Measurements from ENCODE around the gene R3HDM2. TPM values are rescaled to one million over a fixed set of nuclear protein-coding genes. Genes with fewer than 3 reads are reported as not detected.
"Not testable (repeated sequence)": the region's sequence is repeated elsewhere in the genome, so short reads cannot be mapped to it uniquely, and the experiment has no call there.

R3HDM2 gene
- total RNA-seq, 1 experiment from 2014 or later: 64.8 TPM

- no peaks in the 10 kb centered on the region for H3K9me3 Mint-ChIP-seq (ENCODE audit: unreplicated experiment)
- no peak overlapping the region for H3K4me3 Mint-ChIP-seq (ENCODE audit: unreplicated experiment)
- CTCF ChIA-PET: interaction anchor here (0.7 to 4.4 kb wide), 5 partner anchors 9 to 122 kb away, joined by 3 to 19 read pairs (median 4); partner anchors contain the start of genes GLI1 and INHBE
- DNase-seq (ENCODE audit: unreplicated experiment): no peak
- POLR2A ChIA-PET: interaction anchor here (1.3 to 2.1 kb wide), 2 partner anchors 9 to 10 kb away, joined by 3 to 9 read pairs; no protein-coding TSS in a partner anchor
- no peak overlapping the region for H3K27ac Mint-ChIP-seq (ENCODE audit: low read depth, unreplicated experiment)
- no peak for TF ChIP-seq CTCF (IDR thresholded peaks at IDR 0.05; ENCODE audit: unreplicated experiment)
- BruUV-seq (replicated peaks): no TSS peak
- peaks cover 6% of the 10 kb centered on the region for H3K4me1 Mint-ChIP-seq (ENCODE audit: insufficient read depth, unreplicated experiment)
- no peaks in the 10 kb centered on the region for H3K27me3 Mint-ChIP-seq (ENCODE audit: insufficient read depth, unreplicated experiment)
- intact Hi-C loops (cut with micrococcal nuclease): no loop called here
- peaks cover 30% of the 10 kb centered on the region for H3K36me3 Mint-ChIP-seq (ENCODE audit: insufficient read depth, unreplicated experiment)
Measured at GRCh38 chr12:57341275-57341990, 89.4 kb downstream of the R3HDM2 start.

- intact Hi-C loops (cut with micrococcal nuclease): no loop called here
- Mint-ChIP-seq H3K27ac (ENCODE audit: low read depth, unreplicated experiment) (no peak overlapping the region), H3K4me3 (ENCODE audit: unreplicated experiment) (no peak overlapping the region), H3K4me1 (ENCODE audit: insufficient read depth, unreplicated experiment) (peaks cover 6% of the 10 kb centered on the region), H3K9me3 (ENCODE audit: unreplicated experiment) (no peaks in the 10 kb centered on the region), H3K27me3 (ENCODE audit: insufficient read depth, unreplicated experiment) (no peaks in the 10 kb centered on the region), H3K36me3 (ENCODE audit: insufficient read depth, unreplicated experiment) (peaks cover 30% of the 10 kb centered on the region)
- BruUV-seq (replicated peaks): no TSS peak
- ChIA-PET CTCF (interaction anchor here (1.0 to 4.4 kb wide), 4 partner anchors 12 to 115 kb away, joined by 3 to 19 read pairs (median 4); partner anchors contain the start of gene INHBE), POLR2A (interaction anchor here (0.7 to 2.1 kb wide), 2 partner anchors 8 to 11 kb away, joined by 3 to 9 read pairs; no protein-coding TSS in a partner anchor)
- DNase-seq (ENCODE audit: unreplicated experiment): no peak
- no peak for TF ChIP-seq CTCF (IDR thresholded peaks at IDR 0.05; ENCODE audit: unreplicated experiment)
Measured at GRCh38 chr12:57340104-57340503, 90.7 kb downstream of the R3HDM2 start.

DNA sequence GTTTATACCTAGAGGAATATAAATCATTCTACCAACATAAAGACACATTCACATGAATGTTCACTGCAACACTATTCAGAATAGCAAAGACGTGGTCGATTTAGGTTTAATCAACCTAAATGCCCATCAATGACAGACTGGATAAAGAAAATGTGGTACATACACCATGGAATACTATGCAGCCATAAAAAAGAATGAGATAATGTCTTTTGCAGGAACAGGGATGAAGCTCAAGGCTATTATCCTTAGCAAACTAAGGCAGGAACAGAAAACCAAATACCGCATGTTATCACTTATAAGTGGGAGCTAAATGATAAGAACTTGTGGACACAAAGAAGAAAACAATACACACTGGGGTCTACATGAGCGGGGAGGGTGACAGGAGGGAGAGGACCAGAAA is 94.5 kb downstream of the R3HDM2 start:
- intact Hi-C loops (cut with micrococcal nuclease); BruUV-seq (replicated peaks); H3K4me1 Mint-ChIP-seq (ENCODE audit: insufficient read depth, unreplicated experiment); H3K9me3 Mint-ChIP-seq (ENCODE audit: unreplicated experiment); H3K27me3 Mint-ChIP-seq (ENCODE audit: insufficient read depth, unreplicated experiment); H3K27ac Mint-ChIP-seq (ENCODE audit: low read depth, unreplicated experiment); DNase-seq (ENCODE audit: unreplicated experiment); H3K4me3 Mint-ChIP-seq (ENCODE audit: unreplicated experiment): not testable (repeated sequence)
- peaks cover 15% of the 10 kb centered on the region for H3K36me3 Mint-ChIP-seq (ENCODE audit: insufficient read depth, unreplicated experiment)
- POLR2A ChIA-PET: interaction anchor here (1.3 kb wide), 1 partner anchor 14 kb away, joined by 3 read pairs; no protein-coding TSS in a partner anchor
- CTCF ChIA-PET: interaction anchor here (1.2 kb wide), 1 partner anchor 29 kb away, joined by 4 read pairs; no protein-coding TSS in a partner anchor

- DNase-seq (ENCODE audit: unreplicated experiment): no peak
- H3K9me3 Mint-ChIP-seq (ENCODE audit: unreplicated experiment): no peaks in the 10 kb centered on the region
- no peaks in the 10 kb centered on the region for H3K27me3 Mint-ChIP-seq (ENCODE audit: insufficient read depth, unreplicated experiment)
- H3K4me1 Mint-ChIP-seq (ENCODE audit: insufficient read depth, unreplicated experiment): no peaks in the 10 kb centered on the region
- peaks cover 15% of the 10 kb centered on the region for H3K36me3 Mint-ChIP-seq (ENCODE audit: insufficient read depth, unreplicated experiment)
- no peak overlapping the region for H3K4me3 Mint-ChIP-seq (ENCODE audit: unreplicated experiment)
- TF ChIP-seq CTCF (IDR thresholded peaks at IDR 0.05; ENCODE audit: unreplicated experiment): no peak
- POLR2A ChIA-PET: interaction anchor here (0.7 kb wide), 1 partner anchor 14 kb away, joined by 5 read pairs; no protein-coding TSS in a partner anchor
- CTCF ChIA-PET: interaction anchor here (0.7 to 1.4 kb wide), 2 partner anchors 119 to 122 kb away, joined by 3 to 8 read pairs; no protein-coding TSS in a partner anchor
- BruUV-seq (replicated peaks): no TSS peak
- no peak overlapping the region for H3K27ac Mint-ChIP-seq (ENCODE audit: low read depth, unreplicated experiment)
- intact Hi-C loops (cut with micrococcal nuclease): no loop called here
Measured at GRCh38 chr12:57334219-57334618, 96.6 kb downstream of the R3HDM2 start.
